Glomerular visceral epithelial cell (primary cell): ENCODE results near the gene ELOVL3.

Experiments used
- DNase-seq: peaks from one replicate; pipeline ENCODE4 v3.0.0-alpha.2; 2016; ENCODE audit errors: extremely low spot score

Gene ELOVL3

DNA sequence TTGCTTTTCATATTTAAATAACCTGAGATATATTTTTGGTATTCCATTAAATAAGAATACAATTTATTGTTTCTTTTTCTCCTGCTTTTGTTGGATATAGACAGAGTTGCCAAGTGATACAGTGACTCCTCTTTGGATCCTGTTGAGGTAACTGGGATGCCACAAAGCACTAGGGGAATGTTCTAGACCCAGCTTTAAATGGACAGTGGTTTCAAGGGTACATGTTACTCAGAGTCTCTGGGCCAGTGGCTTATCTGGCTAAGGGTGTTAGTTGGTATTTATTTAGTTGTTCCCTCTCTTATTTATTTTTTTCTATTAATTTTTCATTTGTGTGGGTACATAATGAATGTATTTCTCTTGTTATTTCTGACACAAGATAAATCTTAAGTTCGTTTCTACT is 28.3 kb downstream of the ELOVL3 start:
- no peak for DNase-seq

DNA sequence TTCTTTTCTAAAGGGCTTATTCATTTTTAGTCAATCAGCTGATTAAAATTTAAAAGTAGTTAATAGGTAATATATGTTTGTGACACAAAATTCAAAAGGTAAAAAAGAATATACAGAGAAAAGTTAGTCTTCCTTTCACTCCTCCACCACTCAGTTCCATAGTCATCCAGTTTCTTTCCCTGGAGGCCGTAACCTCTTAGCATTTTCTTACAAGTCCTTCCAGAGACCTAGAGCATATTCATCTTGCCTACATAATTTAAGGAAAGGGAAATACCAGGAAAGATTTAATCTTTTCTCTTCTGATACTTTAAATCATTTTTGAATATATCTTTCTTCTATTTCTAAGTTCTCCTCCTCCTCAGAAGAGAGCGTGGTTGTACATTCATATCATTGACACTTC is 29.3 kb downstream of the ELOVL3 start:
- DNase-seq: no peak

DNA sequence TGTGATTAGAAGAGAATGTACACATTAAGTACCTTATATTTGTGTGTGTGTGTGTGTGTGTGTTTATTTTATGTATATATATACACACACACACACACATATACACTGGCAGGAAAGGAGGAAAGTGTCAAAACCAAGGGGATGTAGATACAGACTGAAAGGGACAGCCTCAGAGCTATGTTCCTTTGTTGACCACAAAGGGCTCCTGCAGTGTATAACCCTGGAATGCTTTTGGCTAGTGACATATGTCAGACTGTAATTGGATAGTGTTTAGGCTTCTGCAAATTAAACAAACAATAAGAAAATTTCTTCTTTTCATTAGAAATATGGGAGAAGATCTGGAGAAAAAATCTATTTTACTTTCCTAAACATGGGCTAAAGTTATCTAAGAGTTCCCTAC is 35.1 kb downstream of the ELOVL3 start:
- no peak for DNase-seq

DNA sequence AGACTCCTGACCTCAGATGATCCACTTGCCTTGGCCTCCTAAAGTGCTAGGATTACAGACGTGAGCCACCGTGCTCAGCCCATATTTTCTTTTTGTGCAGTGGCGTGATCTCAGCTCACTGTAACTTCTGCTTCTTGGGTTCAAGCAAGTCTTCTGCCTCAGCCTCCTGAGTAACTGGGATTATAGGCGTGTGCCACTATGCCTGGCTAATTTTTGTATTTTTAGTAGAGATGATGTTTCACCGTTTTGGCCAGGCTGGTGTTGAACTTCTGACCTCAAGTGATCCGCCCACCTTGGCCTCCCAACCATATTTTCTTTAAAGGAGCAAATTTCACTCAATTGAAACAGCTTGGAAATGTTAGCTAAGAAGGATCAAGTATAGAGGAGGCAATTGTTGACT is 35.7 kb downstream of the ELOVL3 start:
- DNase-seq: no peak

DNA sequence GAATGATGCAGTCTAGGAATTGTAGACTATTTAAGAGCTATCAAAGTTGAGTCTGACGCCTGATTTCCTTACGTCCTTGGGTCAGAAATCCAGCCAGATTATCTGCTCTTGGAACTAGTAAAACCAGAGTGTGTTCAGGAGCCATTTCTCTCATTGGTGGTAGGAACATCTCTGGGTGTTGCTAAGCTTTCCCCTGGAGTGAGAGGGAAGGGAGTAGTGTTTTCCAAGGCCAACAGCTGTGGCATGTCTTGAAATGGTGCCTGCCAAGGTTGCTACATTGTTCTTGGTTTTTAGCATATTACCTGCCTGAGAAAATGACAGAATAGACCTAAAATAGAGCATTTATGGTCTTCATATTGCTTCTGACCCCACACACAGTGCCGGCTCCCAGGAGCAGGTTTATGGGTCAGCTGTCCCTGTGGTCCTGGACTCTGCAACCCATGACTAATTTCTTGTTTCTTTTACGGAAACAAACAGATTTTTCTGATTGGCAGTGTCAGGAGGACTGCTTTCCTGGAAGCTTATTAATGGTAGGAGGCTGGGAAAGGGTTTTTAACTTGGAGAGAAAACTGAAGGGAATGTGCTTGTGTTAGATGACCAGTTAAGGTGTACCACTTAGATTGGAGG is 36.8 kb downstream of the ELOVL3 start:
- no peak for DNase-seq

DNA sequence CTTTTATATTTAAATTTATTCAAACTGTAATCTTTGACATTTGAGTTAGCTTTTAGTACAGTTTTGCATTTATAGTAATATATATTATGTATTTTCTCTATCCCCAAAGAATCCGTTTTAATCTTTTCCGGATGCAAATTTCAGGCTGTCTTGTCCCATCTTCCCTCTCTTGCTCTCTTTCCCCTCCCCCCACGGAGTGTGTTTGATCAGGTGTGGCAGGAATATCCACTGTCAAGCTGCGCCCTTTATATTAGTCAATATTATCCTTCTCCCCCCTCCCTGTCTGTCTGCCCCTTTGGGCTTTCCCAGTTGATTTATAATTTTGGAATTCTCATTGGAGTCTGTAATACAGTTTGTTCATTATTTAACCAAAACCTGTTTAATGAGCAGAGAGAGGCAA is 38.3 kb downstream of the ELOVL3 start:
- no peak for DNase-seq

DNA sequence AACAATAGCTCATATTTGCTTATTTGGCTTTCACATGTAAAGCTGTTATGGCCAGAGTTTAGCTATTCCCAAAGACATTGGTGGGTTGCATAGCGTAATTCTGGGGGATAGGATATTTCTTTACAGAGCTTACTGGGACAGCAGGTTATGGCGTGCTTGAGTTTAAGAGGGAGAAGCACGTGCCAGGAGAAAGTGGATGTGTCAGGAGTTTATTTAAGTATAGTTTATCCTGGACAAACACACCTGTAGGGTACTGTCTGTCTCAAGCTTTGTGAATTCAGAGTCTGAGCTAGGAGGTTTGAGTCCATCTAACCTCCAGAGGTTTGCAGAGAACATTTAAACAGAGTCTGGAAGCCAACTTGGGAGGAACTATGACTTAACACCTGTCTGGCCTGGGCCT is 40.6 kb downstream of the ELOVL3 start:
- DNase-seq: no peak

DNA sequence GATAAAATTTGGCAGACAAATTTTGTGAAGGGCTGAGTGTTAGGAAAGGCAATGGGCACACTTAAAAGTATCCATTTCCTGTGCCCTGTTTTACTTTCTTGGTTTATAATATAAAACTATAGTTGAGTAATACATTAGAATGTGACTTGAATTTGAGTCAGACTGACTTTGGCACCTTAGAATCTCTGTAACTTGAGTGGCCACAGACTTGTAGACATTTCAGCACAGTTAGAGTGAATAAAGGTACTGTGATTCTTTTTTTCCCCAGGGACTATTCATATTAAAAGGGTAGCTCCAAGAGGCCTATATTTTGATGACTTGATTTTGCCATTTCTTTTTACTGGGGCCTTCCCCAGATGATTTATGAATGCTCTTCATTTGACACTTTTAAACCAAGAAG is 41.6 kb downstream of the ELOVL3 start:
- DNase-seq: no peak

DNA sequence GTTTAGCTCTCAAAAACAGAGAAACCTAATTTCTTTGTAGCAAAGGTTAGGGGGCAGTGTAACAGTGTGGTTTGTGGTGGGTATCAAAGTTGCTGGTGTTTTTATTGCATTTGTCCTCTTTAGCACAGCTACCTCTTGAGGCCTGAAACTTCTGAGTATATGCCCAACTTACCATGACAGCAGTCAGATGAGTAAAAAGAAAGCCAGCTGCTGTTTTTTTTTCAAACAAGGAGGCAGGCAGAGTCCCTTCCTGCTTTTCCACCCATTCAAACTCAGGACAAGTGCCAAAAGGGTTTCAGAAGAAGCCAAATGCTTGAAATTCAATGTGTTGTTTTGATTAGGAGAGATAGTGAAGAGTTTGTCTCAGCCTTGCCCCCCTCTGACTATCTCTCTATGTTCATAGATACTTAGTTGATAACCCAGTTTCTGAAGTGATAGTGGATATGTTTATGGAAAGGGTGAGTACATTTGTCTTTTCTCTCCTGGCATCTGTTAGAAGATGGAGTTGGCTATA is 42.3 kb downstream of the ELOVL3 start:
- peak; percentile 63 for DNase-seq

DNA sequence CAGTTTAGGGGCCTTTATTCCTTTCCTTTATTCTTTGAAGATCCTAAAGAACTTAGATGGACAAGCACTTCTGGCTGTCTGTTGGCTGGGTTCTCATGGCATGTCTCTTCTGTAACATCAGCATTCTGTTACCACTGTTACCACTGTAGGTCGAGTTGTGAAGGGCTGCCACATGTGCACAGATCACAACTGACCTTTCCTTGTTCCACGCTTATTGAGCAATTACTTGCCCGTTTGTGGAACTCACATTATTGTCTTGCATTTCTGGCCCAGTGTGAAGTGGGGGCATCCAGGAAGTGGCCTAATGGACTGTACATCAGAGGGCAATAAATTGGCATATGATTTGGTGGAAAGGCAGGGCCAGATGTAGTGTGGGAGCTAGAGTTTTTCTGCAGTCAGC is 42.9 kb downstream of the ELOVL3 start:
- no peak for DNase-seq

DNA sequence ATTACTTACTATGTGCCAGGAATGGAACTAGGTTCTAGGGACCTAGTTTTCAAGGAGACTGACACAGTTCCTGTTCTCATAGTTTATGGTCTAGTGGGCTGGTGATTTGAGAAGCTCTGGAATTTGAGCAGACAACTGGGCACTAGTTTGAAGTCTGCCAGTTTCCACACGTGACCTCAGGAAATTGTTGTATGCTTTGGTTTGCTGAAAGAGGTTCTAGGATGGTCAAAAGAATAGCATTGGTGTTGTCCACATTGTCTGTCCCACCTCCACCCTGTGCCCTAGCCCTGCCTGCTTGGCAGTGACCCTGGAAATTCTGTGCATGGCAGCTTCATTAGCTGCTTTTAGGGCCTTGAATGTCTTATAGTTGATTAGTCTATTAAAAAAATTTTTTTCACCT is 48.0 kb downstream of the ELOVL3 start:
- peak; percentile 42 for DNase-seq

DNA sequence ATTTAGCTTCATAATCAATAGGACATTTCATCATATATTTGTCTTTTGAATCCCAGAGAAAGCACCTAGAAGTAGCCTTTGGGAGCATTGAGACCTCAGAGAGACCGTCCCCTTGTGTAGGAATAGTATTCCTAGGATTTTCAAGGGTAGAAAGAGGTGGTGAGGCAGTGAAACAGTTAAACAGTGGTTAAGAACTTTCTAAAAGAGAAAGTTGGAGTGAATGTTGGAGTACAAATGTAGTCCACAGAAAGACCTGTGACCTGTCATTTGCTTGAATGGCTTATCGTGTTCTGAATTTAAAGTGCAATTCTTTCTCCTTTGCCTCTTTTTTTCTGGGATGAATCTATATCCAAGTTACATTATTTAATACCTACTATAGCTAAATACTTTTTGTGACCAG is 49.2 kb downstream of the ELOVL3 start:
- no peak for DNase-seq

DNA sequence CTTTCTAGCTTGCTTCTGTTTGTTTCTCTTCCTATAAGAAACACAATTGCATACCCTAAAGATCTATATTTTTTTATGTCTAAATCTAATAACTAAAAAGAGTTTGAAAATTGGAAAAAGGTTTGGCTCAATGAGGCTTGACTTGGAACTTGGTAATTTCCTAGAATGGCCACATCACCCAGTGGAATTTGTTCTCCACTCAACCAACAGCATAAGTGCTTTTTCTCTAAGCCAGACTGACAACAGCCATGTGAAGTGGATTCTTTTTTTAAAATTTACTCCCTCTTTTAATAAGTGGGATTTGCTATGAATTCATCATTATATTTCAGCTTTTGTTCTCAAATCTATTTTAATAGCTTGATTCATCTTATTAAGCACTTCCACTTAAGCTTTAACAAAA is 53.0 kb downstream of the ELOVL3 start:
- no peak for DNase-seq
